SK-N-MC (cell line): ENCODE data around the gene KAZN.

ENCODE experiments used
- DNase-seq: peaks from one replicate; pipeline ENCODE4 v3.0.0-alpha.2; 2011; ENCODE audit warnings: low read depth, low spot score
- H3K27ac ChIP-seq: fragments of 200-600 bp; sonication (generic); 2 replicates; pipeline ENCODE4 v1.5.1; 2016; ENCODE audit warnings: mixed run types
- H3K36me3 ChIP-seq: fragments of 200-600 bp; sonication (generic); 2 replicates; pipeline ENCODE4 v1.6.1; 2017; ENCODE audit warnings: antibody characterized with exemption, low read length, mixed read lengths; ENCODE audit not compliant: insufficient read depth
- H3K4me3 ChIP-seq: fragments of 200-600 bp; sonication (generic); 2 replicates; pipeline ENCODE4 v1.5.1; 2016
- H3K9ac ChIP-seq: fragments of 200-600 bp; sonication (generic); 2 replicates; pipeline ENCODE4 v1.8.0; 2017; ENCODE audit warnings: mixed run types, mixed read lengths; ENCODE audit not compliant: insufficient read length
- H3K9me3 ChIP-seq: fragments of 200-600 bp; sonication (generic); 2 replicates; pipeline ENCODE4 v1.6.1; 2017; ENCODE audit warnings: low read depth, mild to moderate bottlenecking, antibody characterized with exemption, low read length, moderate library complexity, mixed read lengths
- EZH2 ChIP-seq: fragments of 200-600 bp; sonication (generic); IDR thresholded peaks from one replicate; pipeline ENCODE4 v1.6.1; 2017; ENCODE audit warnings: antibody characterized with exemption
- FOXP2 ChIP-seq: optimal IDR thresholded peaks from 2 replicates; pipeline ENCODE3; 2011; ENCODE audit warnings: mild to moderate bottlenecking, moderate library complexity; ENCODE audit not compliant: insufficient read depth; ENCODE audit errors: extremely low read length, control extremely low read depth
- POLR2AphosphoS5 ChIP-seq: IDR thresholded peaks from 2 replicates; pipeline ENCODE4 v1.6.1; 2012; ENCODE audit warnings: mild to moderate bottlenecking, low read depth, low read length, borderline replicate concordance

The KAZN gene

GRCh38 chr1:14987829-14988603 lies 389.5 kb downstream of the KAZN start:
- Histone ChIP-seq H3K9me3 (no peaks in the 10 kb centered on the region), H3K27ac (no peak overlapping the region), H3K36me3 (no peaks in the 10 kb centered on the region), H3K9ac (no peak overlapping the region), H3K4me3 (no peak overlapping the region)
- TF ChIP-seq EZH2 (no peak), FOXP2 (no peak), POLR2AphosphoS5 (no peak)
- DNase-seq = no peak

- no peaks in the 10 kb centered on the region for H3K9me3 ChIP-seq
- H3K4me3 ChIP-seq = no peak overlapping the region
- H3K27ac ChIP-seq = no peak overlapping the region
- no peaks in the 10 kb centered on the region for H3K36me3 ChIP-seq
- H3K9ac ChIP-seq = no peak overlapping the region
- TF ChIP-seq EZH2 = no peak
- TF ChIP-seq FOXP2 = no peak
- no peak for TF ChIP-seq POLR2AphosphoS5
- DNase-seq = no peak
Observed at GRCh38 chr1:14988636-14989035, 390.2 kb downstream of the KAZN start.

- no peaks in the 10 kb centered on the region for H3K36me3 ChIP-seq
- H3K27ac ChIP-seq = no peak overlapping the region
- DNase-seq = no peak
- no peak overlapping the region for H3K4me3 ChIP-seq
- H3K9ac ChIP-seq = no peak overlapping the region
- no peak for TF ChIP-seq EZH2
- no peaks in the 10 kb centered on the region for H3K9me3 ChIP-seq
Observed at GRCh38 chr1:14989931-14990728, 391.6 kb downstream of the KAZN start.

- DNase-seq = no peak
- no peak overlapping the region for H3K27ac ChIP-seq
- no peak overlapping the region for H3K9ac ChIP-seq
Observed at GRCh38 chr1:14993414-14993813, 394.9 kb downstream of the KAZN start.

GRCh38 chr1:14994148-14994547 lies 395.7 kb downstream of the KAZN start:
- no peak overlapping the region for H3K27ac ChIP-seq
- no peak for DNase-seq
- no peak overlapping the region for H3K9ac ChIP-seq
- no peak overlapping the region for H3K4me3 ChIP-seq
- no peaks in the 10 kb centered on the region for H3K36me3 ChIP-seq
- no peak for TF ChIP-seq EZH2
- TF ChIP-seq POLR2AphosphoS5 = no peak
- TF ChIP-seq FOXP2 = no peak
- no peaks in the 10 kb centered on the region for H3K9me3 ChIP-seq

More at GRCh38 chr1:14993414-14993813, 394.9 kb downstream of the KAZN start:
- H3K4me3 ChIP-seq = no peak overlapping the region
- no peak for TF ChIP-seq POLR2AphosphoS5
- no peak for TF ChIP-seq FOXP2
- TF ChIP-seq EZH2 = no peak
- no peaks in the 10 kb centered on the region for H3K36me3 ChIP-seq
- no peaks in the 10 kb centered on the region for H3K9me3 ChIP-seq

GRCh38 chr1:14994841-14995437 lies 396.5 kb downstream of the KAZN start:
- TF ChIP-seq POLR2AphosphoS5 (no peak), EZH2 (no peak), FOXP2 (no peak)
- H3K36me3 ChIP-seq = no peaks in the 10 kb centered on the region
- no peak for DNase-seq
- no peaks in the 10 kb centered on the region for H3K9me3 ChIP-seq
- H3K4me3 ChIP-seq = no peak overlapping the region
- no peak overlapping the region for H3K9ac ChIP-seq
- no peak overlapping the region for H3K27ac ChIP-seq

- H3K9ac ChIP-seq = no peak overlapping the region
- TF ChIP-seq EZH2 (no peak), FOXP2 (no peak), POLR2AphosphoS5 (no peak)
Observed at GRCh38 chr1:14996133-14997050, 397.9 kb downstream of the KAZN start.

GRCh38 chr1:14997646-14998276 lies 399.3 kb downstream of the KAZN start:
- DNase-seq = no peak
- Histone ChIP-seq H3K9ac (no peak overlapping the region), H3K9me3 (no peaks in the 10 kb centered on the region), H3K36me3 (no peaks in the 10 kb centered on the region), H3K4me3 (no peak overlapping the region), H3K27ac (no peak overlapping the region)
- TF ChIP-seq POLR2AphosphoS5 = no peak
- TF ChIP-seq FOXP2 = no peak
- TF ChIP-seq EZH2 = no peak

More at GRCh38 chr1:14996133-14997050, 397.9 kb downstream of the KAZN start:
- H3K27ac ChIP-seq = no peak overlapping the region
- H3K36me3 ChIP-seq = no peaks in the 10 kb centered on the region
- H3K4me3 ChIP-seq = no peak overlapping the region
- no peak for DNase-seq
- no peaks in the 10 kb centered on the region for H3K9me3 ChIP-seq
